Activated T-helper 1 cell treated with anti-CD3 and anti-CD28 coated beads, Interleukin-2, amount 50 U/mL, for 16 hours (primary cell): ENCODE measurements around the gene DTWD2.
"Not testable (repeated sequence)": the region's sequence is repeated elsewhere in the genome, so short reads cannot be mapped to it uniquely, and the experiment has no call there.

Experiments
- DNase-seq, 2 donors: peaks; one replicate each; pipeline ENCODE4 v3.0.0-alpha.2; 2020; ENCODE audit warnings: low read depth in 1 of 2, low spot score in 1 of 2

The DTWD2 gene

GRCh38 chr5:118998861-118999260 lies 10.5 kb upstream of the DTWD2 start:
- DNase-seq: not testable (repeated sequence)

- DNase-seq: no peak
These were observed 7.8 kb upstream of the DTWD2 start for GRCh38 chr5:118996098-118996497.

- DNase-seq: no peak
These were observed 6.2 kb upstream of the DTWD2 start for GRCh38 chr5:118994595-118994994.

GRCh38 chr5:118993118-118993517 lies 4.8 kb upstream of the DTWD2 start:
- not testable (repeated sequence) for DNase-seq

- DNase-seq: not testable (repeated sequence)
These were observed 3.7 kb upstream of the DTWD2 start for GRCh38 chr5:118992055-118992454.

- DNase-seq: no peak
These were observed 2.2 kb upstream of the DTWD2 start for GRCh38 chr5:118990582-118990981.

- DNase-seq: no peak
These were observed 1.5 kb upstream of the DTWD2 start for GRCh38 chr5:118989816-118990215.

- DNase-seq: no peak
These were observed 476 bp upstream of the DTWD2 start for GRCh38 chr5:118988866-118989180.

- no peak for DNase-seq
These were observed 3.7 kb downstream of the DTWD2 start for GRCh38 chr5:118984602-118985001.

GRCh38 chr5:118981783-118982182 lies 6.6 kb downstream of the DTWD2 start:
- no peak for DNase-seq

- DNase-seq: no peak
These were observed 7.9 kb downstream of the DTWD2 start for GRCh38 chr5:118980438-118980837.

- no peak for DNase-seq
These were observed 8.3 kb downstream of the DTWD2 start for GRCh38 chr5:118980017-118980416.

GRCh38 chr5:118973779-118974445 lies 14.4 kb downstream of the DTWD2 start:
- not testable (repeated sequence) for DNase-seq

- no peak for DNase-seq
These were observed 19.4 kb downstream of the DTWD2 start for GRCh38 chr5:118968925-118969375.

- DNase-seq: no peak
These were observed 19.9 kb downstream of the DTWD2 start for GRCh38 chr5:118968406-118968911.

- no peak for DNase-seq
These were observed 21.3 kb downstream of the DTWD2 start for GRCh38 chr5:118967059-118967508.

GRCh38 chr5:118965890-118966289 lies 22.5 kb downstream of the DTWD2 start:
- no peak for DNase-seq

- not testable (repeated sequence) for DNase-seq
These were observed 23.4 kb downstream of the DTWD2 start for GRCh38 chr5:118964970-118965369.

- DNase-seq: not testable (repeated sequence)
These were observed 24.0 kb downstream of the DTWD2 start for GRCh38 chr5:118964388-118964787.

- DNase-seq: no peak
These were observed 25.2 kb downstream of the DTWD2 start for GRCh38 chr5:118963169-118963568.

- no peak for DNase-seq
These were observed 27.8 kb downstream of the DTWD2 start for GRCh38 chr5:118960557-118960956.

GRCh38 chr5:118956727-118957126 lies 31.6 kb downstream of the DTWD2 start:
- DNase-seq: no peak

- no peak for DNase-seq
These were observed 34.7 kb downstream of the DTWD2 start for GRCh38 chr5:118953652-118954005.
